ENCODE results near the gene CD200R1.

GRCh38 chr3:112948346-112948838 lies 26.5 kb downstream of the CD200R1 start:
- TF ChIP-seq, protein P1, sequence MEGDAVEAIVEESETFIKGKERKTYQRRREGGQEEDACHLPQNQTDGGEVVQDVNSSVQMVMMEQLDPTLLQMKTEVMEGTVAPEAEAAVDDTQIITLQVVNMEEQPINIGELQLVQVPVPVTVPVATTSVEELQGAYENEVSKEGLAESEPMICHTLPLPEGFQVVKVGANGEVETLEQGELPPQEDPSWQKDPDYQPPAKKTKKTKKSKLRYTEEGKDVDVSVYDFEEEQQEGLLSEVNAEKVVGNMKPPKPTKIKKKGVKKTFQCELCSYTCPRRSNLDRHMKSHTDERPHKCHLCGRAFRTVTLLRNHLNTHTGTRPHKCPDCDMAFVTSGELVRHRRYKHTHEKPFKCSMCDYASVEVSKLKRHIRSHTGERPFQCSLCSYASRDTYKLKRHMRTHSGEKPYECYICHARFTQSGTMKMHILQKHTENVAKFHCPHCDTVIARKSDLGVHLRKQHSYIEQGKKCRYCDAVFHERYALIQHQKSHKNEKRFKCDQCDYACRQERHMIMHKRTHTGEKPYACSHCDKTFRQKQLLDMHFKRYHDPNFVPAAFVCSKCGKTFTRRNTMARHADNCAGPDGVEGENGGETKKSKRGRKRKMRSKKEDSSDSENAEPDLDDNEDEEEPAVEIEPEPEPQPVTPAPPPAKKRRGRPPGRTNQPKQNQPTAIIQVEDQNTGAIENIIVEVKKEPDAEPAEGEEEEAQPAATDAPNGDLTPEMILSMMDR (conservative IDR thresholded peaks at IDR 0.05 in 1 of 2, IDR thresholded peaks at IDR 0.05 in 1 of 2; ENCODE audit: low read depth in 1 of 2, low read length in 2 of 2): no peak
- no peak for TF ChIP-seq EZH2 (IDR thresholded peaks at IDR 0.05; ENCODE audit: low read length, missing control alignments)
